HepG2 (cell line): Measurements from ENCODE around the gene ZCCHC3. TPM values are rescaled to one million over a fixed set of nuclear protein-coding genes. Genes with fewer than 3 reads are reported as not detected.

Experiments used
- AFF4 ChIP-seq: sonication (generic); formaldehyde crosslinking; IDR thresholded peaks from 2 replicates; pipeline ENCODE4 v1.4.0; 2020; ENCODE audit warnings: missing genetic modification reagents
- CBX1 ChIP-seq: IDR thresholded peaks from one replicate; pipeline ENCODE4 v1.6.1; 2016; ENCODE audit warnings: antibody characterized with exemption, low read depth
- E2F5 ChIP-seq: sonication (generic); formaldehyde crosslinking; conservative IDR thresholded peaks from 2 replicates; pipeline ENCODE4 v1.4.0; 2020; ENCODE audit warnings: missing genetic modification reagents
- JDP2 ChIP-seq: sonication (generic); formaldehyde crosslinking; IDR thresholded peaks from 2 replicates; pipeline ENCODE4 v1.8.1; 2022; ENCODE audit warnings: missing genetic modification reagents, borderline replicate concordance
- LRRFIP1 ChIP-seq: sonication (generic); formaldehyde crosslinking; conservative IDR thresholded peaks from 2 replicates; pipeline ENCODE4 v1.4.0; 2020; ENCODE audit warnings: missing genetic modification reagents
- NAIF1 ChIP-seq: sonication (generic); formaldehyde crosslinking; IDR thresholded peaks from 2 replicates; pipeline ENCODE4 v1.5.0; 2020; ENCODE audit warnings: mild to moderate bottlenecking, missing genetic modification reagents, borderline replicate concordance
- SMAD1 ChIP-seq: sonication (generic); formaldehyde crosslinking; IDR thresholded peaks from 2 replicates; pipeline ENCODE4 v1.4.0; 2020; ENCODE audit warnings: missing genetic modification reagents, low read depth, mild to moderate bottlenecking, borderline replicate concordance
- SNAI1 ChIP-seq: sonication (generic); formaldehyde crosslinking; IDR thresholded peaks from 2 replicates; pipeline ENCODE4 v1.5.0; 2020; ENCODE audit warnings: mild to moderate bottlenecking, missing genetic modification reagents, borderline replicate concordance
- SOX13 ChIP-seq, 3 experiments: fragments of 450-650 bp in 1 of 3; sonication (generic) in 1 of 3; formaldehyde crosslinking in 1 of 3; IDR thresholded peaks in 2 of 3; conservative IDR thresholded peaks in 1 of 3; 2 replicates each; pipeline versions ENCODE4 v1.5.0 to v1.6.1; 2016 to 2020; ENCODE audit warnings: antibody characterized with exemption in 1 of 3, mild to moderate bottlenecking in 1 of 3, missing compliant biosample characterization in 1 of 3, missing genetic modification reagents in 1 of 3, moderate library complexity in 1 of 3
- TRIM22 ChIP-seq: fragments of 450-650 bp; IDR thresholded peaks from 2 replicates; pipeline ENCODE4 v1.6.1; 2017
- ZNF260 ChIP-seq: sonication (generic); formaldehyde crosslinking; IDR thresholded peaks from 2 replicates; pipeline ENCODE4 v1.4.0; 2020; ENCODE audit warnings: missing genetic modification reagents, low read depth, mild to moderate bottlenecking, borderline replicate concordance
- ZNF335 ChIP-seq: sonication (generic); formaldehyde crosslinking; IDR thresholded peaks from 2 replicates; pipeline ENCODE4 v1.4.0; 2020; ENCODE audit warnings: missing genetic modification reagents
- ZNF605 ChIP-seq: sonication (generic); formaldehyde crosslinking; IDR thresholded peaks from 2 replicates; pipeline ENCODE4 v1.8.0; 2022; ENCODE audit warnings: mild to moderate bottlenecking, missing genetic modification reagents
- polyA plus RNA-seq, 8 experiments: library from polyadenylated mRNA; depleted of rRNA in 3 of 8; stranded (reverse) in 7 of 8; unstranded in 1 of 8; fragments of >200 nt; fragmentation: Illumina TruSeq in 4 of 8; extraction: Trizol in 4 of 8; gene quantifications; 2 replicates each; pipeline versions ENCODE4 v1.2.1 to v1.2.3, GENCODE V29; 2011 to 2016; ENCODE audit warnings: low read depth in 4 of 8, missing spikeins in 1 of 8, mixed read lengths in 1 of 8; ENCODE audit not compliant: insufficient read depth in 1 of 8
- total RNA-seq, 5 experiments: library from RNA; depleted of rRNA; stranded (reverse); fragments of >200 nt; fragmentation: Illumina TruSeq; extraction: Trizol; gene quantifications; 2 replicates each; pipeline ENCODE4 v1.2.3, GENCODE V29; 2016; ENCODE audit warnings: low read depth in 1 of 5
- TF ChIP-seq, protein P1 (sequence below), 2 experiments: IDR thresholded peaks; 2 replicates each; pipeline ENCODE4 v1.6.1; 2011 to 2012; ENCODE audit warnings: low read length in 2 of 2, borderline replicate concordance in 1 of 2, low read depth in 1 of 2, mild to moderate bottlenecking in 1 of 2, moderate library complexity in 1 of 2

Gene ZCCHC3
- total and polyA plus RNA-seq, 2 of the 13 experiments (the other 11 are each of a cell fraction or from before 2014, with no cell fraction given): 46.6 to 63.0 TPM

GRCh38 chr20:347640-348484 lies 50.5 kb downstream of the ZCCHC3 start (continued):
- 0 out of 2 replicates have a peak, but pooled peaks have one; percentile 28 for TF ChIP-seq AFF4 (CRISPR knock-in tag)
- peak; percentile 93 for TF ChIP-seq ZNF335 (CRISPR knock-in tag)
- peak; percentile 88 for TF ChIP-seq SMAD1
- peak; percentile 57 for TF ChIP-seq ZNF605 (CRISPR knock-in tag)
- no peak; the same call in 1 of the 2 replicates for TF ChIP-seq SNAI1
- TF ChIP-seq E2F5 (CRISPR knock-in tag): peak; percentile 67
- TF ChIP-seq ZNF260 (CRISPR knock-in tag): no peak
- TF ChIP-seq, protein P1, sequence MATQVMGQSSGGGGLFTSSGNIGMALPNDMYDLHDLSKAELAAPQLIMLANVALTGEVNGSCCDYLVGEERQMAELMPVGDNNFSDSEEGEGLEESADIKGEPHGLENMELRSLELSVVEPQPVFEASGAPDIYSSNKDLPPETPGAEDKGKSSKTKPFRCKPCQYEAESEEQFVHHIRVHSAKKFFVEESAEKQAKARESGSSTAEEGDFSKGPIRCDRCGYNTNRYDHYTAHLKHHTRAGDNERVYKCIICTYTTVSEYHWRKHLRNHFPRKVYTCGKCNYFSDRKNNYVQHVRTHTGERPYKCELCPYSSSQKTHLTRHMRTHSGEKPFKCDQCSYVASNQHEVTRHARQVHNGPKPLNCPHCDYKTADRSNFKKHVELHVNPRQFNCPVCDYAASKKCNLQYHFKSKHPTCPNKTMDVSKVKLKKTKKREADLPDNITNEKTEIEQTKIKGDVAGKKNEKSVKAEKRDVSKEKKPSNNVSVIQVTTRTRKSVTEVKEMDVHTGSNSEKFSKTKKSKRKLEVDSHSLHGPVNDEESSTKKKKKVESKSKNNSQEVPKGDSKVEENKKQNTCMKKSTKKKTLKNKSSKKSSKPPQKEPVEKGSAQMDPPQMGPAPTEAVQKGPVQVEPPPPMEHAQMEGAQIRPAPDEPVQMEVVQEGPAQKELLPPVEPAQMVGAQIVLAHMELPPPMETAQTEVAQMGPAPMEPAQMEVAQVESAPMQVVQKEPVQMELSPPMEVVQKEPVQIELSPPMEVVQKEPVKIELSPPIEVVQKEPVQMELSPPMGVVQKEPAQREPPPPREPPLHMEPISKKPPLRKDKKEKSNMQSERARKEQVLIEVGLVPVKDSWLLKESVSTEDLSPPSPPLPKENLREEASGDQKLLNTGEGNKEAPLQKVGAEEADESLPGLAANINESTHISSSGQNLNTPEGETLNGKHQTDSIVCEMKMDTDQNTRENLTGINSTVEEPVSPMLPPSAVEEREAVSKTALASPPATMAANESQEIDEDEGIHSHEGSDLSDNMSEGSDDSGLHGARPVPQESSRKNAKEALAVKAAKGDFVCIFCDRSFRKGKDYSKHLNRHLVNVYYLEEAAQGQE (IDR thresholded peaks at IDR 0.05; ENCODE audit: borderline replicate concordance in 1 of 2, low read depth in 1 of 2, low read length in 2 of 2): peak in 1 of 2 experiments; percentile 35; a peak in 1 of 4 replicates
- peak; percentile 48; the same call in 1 of the 2 replicates for TF ChIP-seq SOX13 (IDR thresholded peaks at IDR 0.05)
- peak in 1 of 2 experiments; percentile 91; a peak in 2 of 4 replicates for TF ChIP-seq SOX13 (CRISPR knock-in tag; conservative IDR thresholded peaks at IDR 0.05 in 1 of 2, IDR thresholded peaks at IDR 0.05 in 1 of 2)
- TF ChIP-seq JDP2 (CRISPR knock-in tag): no peak
- peak; percentile 89; the same call in 1 of the 2 replicates for TF ChIP-seq NAIF1 (CRISPR knock-in tag)
- TF ChIP-seq LRRFIP1: no peak
- TF ChIP-seq CBX1: peak; percentile 84
- no peak for TF ChIP-seq TRIM22
